ENCODE measurements around the gene COQ4. TPM values are rescaled to one million over a fixed set of nuclear protein-coding genes. Genes with fewer than 3 reads are reported as not detected.
"Not testable (repeated sequence)": the region's sequence is repeated elsewhere in the genome, so short reads cannot be mapped to it uniquely, and the experiment has no call there.

Gene COQ4
- total RNA-seq: 23.1 TPM
- polyA plus RNA-seq: 41.6 TPM

- peak; percentile 91 for DNase-seq (ENCODE audit: extremely low spot score)
- peaks cover 1% of the 10 kb centered on the region for H3K4me1 ChIP-seq (ENCODE audit: insufficient read depth)
- peak within 1 kb of the TSS; percentile 63 for H3K27ac ChIP-seq (ENCODE audit: low read depth)
- WGBS: under 1% methylated on average over 83 of the region's 83 CpGs
- H3K36me3 ChIP-seq (ENCODE audit: insufficient read depth): no peaks in the 10 kb centered on the region
- H3K4me3 ChIP-seq (ENCODE audit: low read depth, low read length): peak within 1 kb of the TSS; percentile 80
Measured at GRCh38 chr9:128322404-128323211, at the start of gene COQ4, which contains the start of gene TRUB2. TSS of gene COQ4 (plus strand) at chr9:128322839. CDS start at chr9:128322859, 20 bp downstream. TSS of gene TRUB2 (minus strand) at chr9:128322447. CDS start at chr9:128322408, 39 bp downstream.

DNA sequence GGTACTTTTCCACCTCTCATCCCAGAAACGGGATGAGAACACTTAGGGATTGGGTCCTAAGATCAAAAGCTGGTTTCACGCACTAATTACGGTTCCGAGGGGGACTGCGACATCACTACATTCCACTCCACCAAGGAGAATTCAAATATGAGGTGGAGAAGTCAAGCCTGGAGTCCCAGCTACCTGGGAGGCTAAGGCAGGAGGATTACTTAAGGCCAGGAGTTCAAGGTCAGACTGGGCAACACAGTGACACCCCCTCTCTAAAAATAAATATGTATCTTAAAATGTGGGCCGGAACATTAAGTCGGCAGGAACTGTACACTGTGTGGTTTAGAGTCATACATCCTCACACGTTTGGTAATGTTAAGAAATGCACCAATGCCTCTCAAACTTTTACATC lies 48.4 kb upstream of the COQ4 start:
- no peak overlapping the region for H3K4me3 ChIP-seq (ENCODE audit: low read depth, low read length)
- WGBS: 70% methylated on average over 8 of the region's 8 CpGs
- no peaks in the 10 kb centered on the region for H3K36me3 ChIP-seq (ENCODE audit: insufficient read depth)
- H3K27ac ChIP-seq (ENCODE audit: low read depth): no peak overlapping the region
- H3K4me1 ChIP-seq (ENCODE audit: insufficient read depth): no peaks in the 10 kb centered on the region
- no peak for DNase-seq (ENCODE audit: extremely low spot score)

GRCh38 chr9:128275198-128276007 lies 47.2 kb upstream of the COQ4 start, which contains the start of gene GOLGA2:
TSS of gene GOLGA2 (minus strand) at chr9:128276007. CDS start at chr9:128275976, 31 bp downstream.
- Histone ChIP-seq H3K4me3 (ENCODE audit: low read depth, low read length) (peak within 1 kb of the TSS; percentile 91), H3K36me3 (ENCODE audit: insufficient read depth) (no peaks in the 10 kb centered on the region), H3K4me1 (ENCODE audit: insufficient read depth) (no peaks in the 10 kb centered on the region), H3K27ac (ENCODE audit: low read depth) (peak within 1 kb of the TSS; percentile 85)
- DNase-seq (ENCODE audit: extremely low spot score): no peak
- WGBS: under 1% methylated on average over 57 of the region's 57 CpGs

DNA sequence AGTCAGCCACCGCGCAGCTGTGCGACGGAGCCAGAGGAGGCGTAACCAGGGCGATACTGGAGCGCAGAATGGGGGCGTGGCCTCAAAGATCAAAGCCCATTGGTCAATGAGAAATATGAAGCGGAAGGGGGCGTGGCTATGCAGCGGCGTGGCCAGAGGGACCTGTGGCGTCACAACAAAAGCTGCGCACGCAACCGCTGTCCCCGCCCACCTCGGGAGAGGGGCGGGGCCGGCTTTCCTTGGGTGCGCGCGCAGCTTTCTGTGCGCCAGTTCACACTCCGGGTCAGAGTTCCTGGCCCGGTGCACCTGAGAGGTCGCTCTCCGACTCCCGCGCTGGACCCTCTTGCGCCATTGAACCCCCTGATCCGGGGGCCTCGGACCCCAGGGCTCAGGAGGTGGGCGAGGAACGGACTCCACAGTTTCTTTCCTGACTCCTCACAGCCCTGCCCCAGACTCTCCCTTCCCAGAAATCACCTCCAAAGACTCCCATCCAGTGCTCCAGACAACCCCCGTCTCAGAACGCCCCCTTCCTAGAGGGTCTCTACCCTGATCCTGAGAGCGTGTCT lies 46.5 kb upstream of the COQ4 start, which contains the start of gene SWI5:
Gene SWI5, plus strand, starts transcription at position 269 of the 566 bp plus-strand sequence.
- DNase-seq (ENCODE audit: extremely low spot score): peak; percentile 100
- peak within 1 kb of the TSS; percentile 85 for H3K27ac ChIP-seq (ENCODE audit: low read depth)
- peak within 1 kb of the TSS; percentile 91 for H3K4me3 ChIP-seq (ENCODE audit: low read depth, low read length)
- H3K36me3 ChIP-seq (ENCODE audit: insufficient read depth): no peaks in the 10 kb centered on the region
- no peaks in the 10 kb centered on the region for H3K4me1 ChIP-seq (ENCODE audit: insufficient read depth)
- WGBS: under 1% methylated on average over 38 of the region's 38 CpGs

DNA sequence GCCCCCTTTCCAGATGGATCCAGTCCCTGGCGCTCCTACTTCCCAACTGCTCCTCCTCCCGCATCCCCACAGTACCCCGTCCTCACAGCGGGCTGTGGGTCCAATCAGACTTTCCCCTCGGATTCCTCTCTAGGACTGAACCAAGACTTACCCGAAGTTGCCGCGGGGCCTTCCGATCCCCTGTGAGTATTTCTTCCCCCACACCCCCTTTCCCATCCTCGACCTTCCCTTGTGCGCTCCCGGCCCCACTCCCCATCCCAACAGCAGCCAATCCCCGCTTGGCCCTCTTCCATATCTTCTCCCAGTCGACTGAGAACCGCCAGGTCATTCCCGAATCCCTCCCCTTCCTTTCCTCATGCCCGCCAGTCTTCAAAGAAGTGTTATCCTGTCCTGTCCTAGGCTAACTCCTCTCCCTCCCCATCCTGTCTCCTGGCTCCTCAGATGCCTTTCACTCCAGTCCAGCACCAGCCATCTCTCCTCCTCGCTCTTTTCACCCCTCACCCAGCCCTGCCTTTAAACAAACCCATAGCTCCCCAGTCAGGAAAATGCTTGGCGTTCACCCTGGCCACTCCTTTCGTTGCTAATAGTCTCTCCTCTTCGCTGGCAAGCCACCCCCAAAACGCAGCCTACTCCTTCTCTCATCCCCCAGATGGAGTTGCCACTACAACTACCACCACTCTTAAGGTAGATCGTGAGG lies 45.9 kb upstream of the COQ4 start:
- no peaks in the 10 kb centered on the region for H3K4me1 ChIP-seq (ENCODE audit: insufficient read depth)
- WGBS: 5% methylated on average over 23 of the region's 23 CpGs
- H3K4me3 ChIP-seq (ENCODE audit: low read depth, low read length): peak overlapping the region; percentile 45
- no peaks in the 10 kb centered on the region for H3K36me3 ChIP-seq (ENCODE audit: insufficient read depth)
- peak overlapping the region; percentile 76 for H3K27ac ChIP-seq (ENCODE audit: low read depth)
- DNase-seq (ENCODE audit: extremely low spot score): no peak

DNA sequence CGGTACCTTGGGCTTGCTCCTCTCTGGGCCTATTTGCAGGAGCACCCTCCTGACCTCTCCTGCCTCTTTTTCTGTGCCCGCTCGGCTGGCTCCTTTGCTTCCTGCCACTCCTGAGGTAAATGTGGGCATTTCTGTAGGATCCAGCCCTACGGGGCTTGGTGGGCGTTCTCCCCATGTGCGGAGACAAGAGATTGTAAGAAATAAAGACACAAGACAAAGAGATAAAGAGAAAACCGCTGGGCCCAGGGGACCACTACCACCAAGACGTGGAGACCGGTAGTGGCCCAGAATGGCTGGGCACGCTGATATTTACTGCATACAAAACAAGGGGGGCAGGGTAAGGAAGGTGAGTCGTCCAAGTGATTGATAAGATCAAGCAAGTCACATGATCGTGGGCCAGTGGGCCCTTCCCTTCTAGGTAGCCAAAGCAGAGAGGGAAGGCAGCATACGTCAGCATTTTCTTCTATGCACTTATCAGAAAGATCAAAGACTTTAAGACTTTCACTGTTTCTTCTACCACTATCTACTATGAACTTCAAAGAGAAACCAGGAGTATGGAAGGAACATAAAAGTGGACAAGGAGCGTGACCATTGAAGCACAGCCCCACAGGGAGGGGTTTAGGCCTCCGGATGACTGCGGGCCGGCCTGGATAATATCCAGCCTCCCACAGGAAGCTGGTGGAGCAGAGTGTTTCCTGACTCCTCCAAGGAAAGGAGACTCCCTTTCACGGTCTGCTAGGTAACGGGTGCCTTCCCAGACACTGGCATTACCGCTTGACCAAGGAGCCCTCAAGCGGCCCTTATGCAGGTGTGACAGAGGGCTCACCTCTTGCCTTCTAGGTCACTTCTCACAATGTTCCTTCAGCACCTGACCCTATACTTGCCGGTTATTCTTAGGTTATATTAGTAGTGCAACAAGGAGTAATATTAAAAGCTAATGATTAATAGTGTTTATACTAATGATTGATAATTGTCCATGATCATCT lies 43.3 kb upstream of the COQ4 start:
- 66% methylated on average over 22 of the region's 22 CpGs for WGBS
- not testable (repeated sequence) for DNase-seq (ENCODE audit: extremely low spot score); H3K4me3 ChIP-seq (ENCODE audit: low read depth, low read length); H3K27ac ChIP-seq (ENCODE audit: low read depth); H3K36me3 ChIP-seq (ENCODE audit: insufficient read depth); H3K4me1 ChIP-seq (ENCODE audit: insufficient read depth)

- no peaks in the 10 kb centered on the region for H3K4me1 ChIP-seq (ENCODE audit: insufficient read depth)
- no peak overlapping the region for H3K4me3 ChIP-seq (ENCODE audit: low read depth, low read length)
- no peak overlapping the region for H3K27ac ChIP-seq (ENCODE audit: low read depth)
- no peaks in the 10 kb centered on the region for H3K36me3 ChIP-seq (ENCODE audit: insufficient read depth)
- WGBS: 91% methylated on average over 5 of the region's 5 CpGs
- no peak for DNase-seq (ENCODE audit: extremely low spot score)
Measured at GRCh38 chr9:128280084-128280622, 42.5 kb upstream of the COQ4 start.

DNA sequence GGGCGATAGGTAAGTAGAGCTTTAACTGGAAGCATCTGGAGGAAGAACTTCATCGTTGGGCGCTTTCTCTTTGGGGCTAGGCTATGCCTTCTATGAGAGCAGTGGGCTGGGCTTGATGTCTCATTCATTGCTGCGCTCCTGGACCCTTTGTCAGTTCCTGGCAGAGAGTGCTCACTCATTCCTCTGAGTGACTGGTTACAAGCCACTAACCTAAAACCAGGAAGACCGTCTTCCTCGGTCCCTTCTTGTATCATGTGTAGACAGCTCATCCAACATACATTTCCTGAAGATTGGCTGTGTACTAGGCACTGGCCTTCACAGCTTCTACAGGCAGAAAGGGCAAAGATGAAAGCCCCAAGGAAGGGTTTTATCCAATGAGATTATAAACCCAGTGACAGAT lies 40.1 kb upstream of the COQ4 start:
- Histone ChIP-seq H3K36me3 (ENCODE audit: insufficient read depth) (no peaks in the 10 kb centered on the region), H3K4me1 (ENCODE audit: insufficient read depth) (no peaks in the 10 kb centered on the region), H3K27ac (ENCODE audit: low read depth) (no peak overlapping the region), H3K4me3 (ENCODE audit: low read depth, low read length) (no peak overlapping the region)
- 95% methylated on average over 6 of the region's 6 CpGs for WGBS
- DNase-seq (ENCODE audit: extremely low spot score): no peak

GRCh38 chr9:128285033-128285784 lies 37.4 kb upstream of the COQ4 start:
- DNase-seq (ENCODE audit: extremely low spot score): no peak
- no peak overlapping the region for H3K27ac ChIP-seq (ENCODE audit: low read depth)
- no peak overlapping the region for H3K4me3 ChIP-seq (ENCODE audit: low read depth, low read length)
- no peaks in the 10 kb centered on the region for H3K4me1 ChIP-seq (ENCODE audit: insufficient read depth)
- no peaks in the 10 kb centered on the region for H3K36me3 ChIP-seq (ENCODE audit: insufficient read depth)
- 92% methylated on average over 12 of the region's 12 CpGs for WGBS

GRCh38 chr9:128286440-128286839 lies 36.2 kb upstream of the COQ4 start:
- Histone ChIP-seq H3K27ac (ENCODE audit: low read depth) (no peak overlapping the region), H3K4me3 (ENCODE audit: low read depth, low read length) (no peak overlapping the region), H3K4me1 (ENCODE audit: insufficient read depth) (no peaks in the 10 kb centered on the region), H3K36me3 (ENCODE audit: insufficient read depth) (no peaks in the 10 kb centered on the region)
- peak; percentile 54 for DNase-seq (ENCODE audit: extremely low spot score)
- 29% methylated on average over 6 of the region's 6 CpGs for WGBS

DNA sequence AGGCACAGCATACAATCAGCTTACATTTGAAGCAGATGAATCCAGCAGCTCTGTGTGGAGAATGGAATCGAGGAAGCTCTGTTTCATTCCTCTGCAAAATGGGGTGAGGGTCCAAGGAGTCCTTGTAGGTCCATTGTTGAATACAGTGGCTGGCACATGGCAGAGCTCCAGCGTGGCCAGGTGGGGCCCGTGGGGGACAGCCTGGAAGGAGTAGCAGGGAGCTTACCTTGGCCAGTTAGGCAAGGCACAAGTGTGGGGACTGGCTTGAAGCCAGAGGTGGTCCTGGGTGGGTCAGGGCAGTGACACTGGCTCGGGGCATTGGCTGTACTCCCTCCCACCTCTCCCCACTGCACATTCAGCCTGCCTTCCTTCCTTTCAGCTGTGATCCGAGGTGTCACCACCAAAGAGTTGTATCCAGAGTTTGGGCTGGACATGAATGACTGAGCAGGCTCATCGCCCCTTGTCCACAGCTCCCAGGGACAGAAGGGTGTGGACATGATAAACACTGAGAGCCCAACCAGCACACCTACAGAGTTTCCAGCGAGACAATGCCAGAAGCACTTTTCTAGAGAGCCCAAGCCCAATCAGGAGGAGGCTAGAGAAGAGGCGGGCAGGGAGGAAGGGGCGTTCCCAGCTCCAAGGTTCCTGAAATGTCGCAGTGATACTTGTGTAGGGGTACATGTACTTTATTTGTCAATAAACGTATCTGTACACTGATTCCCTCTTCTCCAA lies 34.2 kb upstream of the COQ4 start:
- Histone ChIP-seq H3K36me3 (ENCODE audit: insufficient read depth) (no peaks in the 10 kb centered on the region), H3K4me1 (ENCODE audit: insufficient read depth) (no peaks in the 10 kb centered on the region), H3K27ac (ENCODE audit: low read depth) (no peak overlapping the region), H3K4me3 (ENCODE audit: low read depth, low read length) (no peak overlapping the region)
- no peak for DNase-seq (ENCODE audit: extremely low spot score)
- WGBS: 87% methylated on average over 11 of the region's 11 CpGs
